Peyer's patch (tissue), 4 donors: ENCODE data around the gene TGFBR1. TPM values are rescaled to one million over a fixed set of nuclear protein-coding genes. Genes with fewer than 3 reads are reported as not detected.

ENCODE experiments used
- DNase-seq, 3 donors: peaks; one replicate each; pipeline ENCODE4 v3.0.0-alpha.2; 2017 to 2019
- H3K27ac ChIP-seq, 4 donors: fragments of 200-600 bp; sonication (generic); one replicate each; pipeline ENCODE4 v1.5.1; 2016 to 2019
- H3K27me3 ChIP-seq, 2 donors: fragments of 200-600 bp; sonication (generic); one replicate each; pipeline ENCODE4 v1.5.1; 2019
- H3K36me3 ChIP-seq, 3 donors: fragments of 200-600 bp; sonication (generic); one replicate each; pipeline ENCODE4 v1.5.1; 2016 to 2019
- H3K4me1 ChIP-seq, 4 donors: fragments of 200-600 bp; sonication (generic); one replicate each; pipeline ENCODE4 v1.5.1; 2016 to 2019
- H3K4me3 ChIP-seq, 4 donors: fragments of 200-600 bp; sonication (generic); 1 replicate in 3 of 4; 2 replicates in 1 of 4; pipeline ENCODE4 v1.5.1; 2016 to 2019; ENCODE audit warnings: mild to moderate bottlenecking in 1 of 4
- H3K9me3 ChIP-seq, 4 donors: fragments of 200-600 bp; sonication (generic); one replicate each; pipeline ENCODE4 v1.5.1; 2016 to 2019; ENCODE audit warnings: mild to moderate bottlenecking in 1 of 4
- POLR2A ChIP-seq, 2 donors: fragments of 450-650 bp; IDR thresholded peaks; one replicate each; pipeline ENCODE4 v1.5.1; 2017; ENCODE audit warnings: antibody characterized with exemption in 2 of 2, mild to moderate bottlenecking in 2 of 2, moderate library complexity in 2 of 2
- total RNA-seq, 4 donors: library from RNA; depleted of rRNA; stranded (reverse); fragments of >200 nt; gene quantifications; one replicate each; pipeline ENCODE4 v1.1.0, GENCODE V29; 2016
- TF ChIP-seq, protein P1 (sequence below), 6 experiments: fragments of 450-650 bp in 4 of 6; fragments of 200-600 bp in 2 of 6; sonication (generic) in 1 of 6; IDR thresholded peaks; one replicate each; pipeline ENCODE4 v1.5.1; 2017 to 2019; ENCODE audit warnings: antibody characterized with exemption in 6 of 6, mild to moderate bottlenecking in 3 of 6, moderate library complexity in 1 of 6

TGFBR1 gene
- total RNA-seq, 4 donors from 2014 or later = 11.6 to 14.4 (median 13.5) TPM

DNA sequence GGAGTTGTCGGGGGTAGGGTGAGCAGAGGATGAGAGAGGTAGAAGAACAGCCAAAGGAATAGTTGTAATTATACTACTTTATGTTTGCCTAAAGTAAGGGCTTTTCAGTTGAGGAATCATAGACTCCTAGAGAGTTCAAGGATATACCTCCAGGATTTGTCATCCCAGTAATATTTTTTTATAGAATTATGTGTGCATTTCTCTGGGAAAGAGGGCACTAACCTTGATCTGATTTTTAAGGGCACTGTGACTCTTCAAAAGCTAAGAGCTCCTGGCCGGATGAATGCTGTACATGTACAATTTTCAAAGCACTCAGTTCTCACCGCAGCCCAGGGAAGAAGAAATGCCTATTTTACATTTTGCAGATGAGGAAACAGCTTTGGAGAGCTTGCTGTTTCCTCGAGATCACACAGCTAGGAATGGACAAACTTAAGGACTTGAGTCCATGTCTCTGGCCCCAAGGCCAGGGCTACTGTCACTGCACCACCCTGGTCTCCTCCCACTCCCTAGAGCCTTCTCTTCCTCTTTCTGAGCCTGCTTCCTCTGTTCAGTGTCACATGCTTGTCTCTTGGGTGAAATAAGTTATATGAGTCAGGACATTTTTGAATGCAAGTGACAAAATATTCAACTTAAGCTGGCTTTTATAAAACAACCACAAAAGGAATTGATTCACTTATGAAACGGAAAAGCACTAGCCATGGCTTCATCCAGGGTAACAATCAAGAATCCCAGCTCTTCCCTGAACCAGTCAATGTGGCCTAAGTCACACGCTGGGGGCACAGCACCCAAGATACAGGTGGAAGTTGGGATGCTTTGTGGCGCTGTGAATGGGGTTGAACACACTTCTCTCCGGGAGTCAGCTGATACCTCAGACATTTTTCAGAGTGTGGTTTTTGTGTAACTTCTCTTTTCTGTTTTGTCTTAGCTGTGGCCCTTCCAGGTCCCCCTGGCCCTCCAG, 45.7 kb upstream of the TGFBR1 start:
- H3K9me3 ChIP-seq = no peaks in the 10 kb centered on the region
- TF ChIP-seq, protein P1, sequence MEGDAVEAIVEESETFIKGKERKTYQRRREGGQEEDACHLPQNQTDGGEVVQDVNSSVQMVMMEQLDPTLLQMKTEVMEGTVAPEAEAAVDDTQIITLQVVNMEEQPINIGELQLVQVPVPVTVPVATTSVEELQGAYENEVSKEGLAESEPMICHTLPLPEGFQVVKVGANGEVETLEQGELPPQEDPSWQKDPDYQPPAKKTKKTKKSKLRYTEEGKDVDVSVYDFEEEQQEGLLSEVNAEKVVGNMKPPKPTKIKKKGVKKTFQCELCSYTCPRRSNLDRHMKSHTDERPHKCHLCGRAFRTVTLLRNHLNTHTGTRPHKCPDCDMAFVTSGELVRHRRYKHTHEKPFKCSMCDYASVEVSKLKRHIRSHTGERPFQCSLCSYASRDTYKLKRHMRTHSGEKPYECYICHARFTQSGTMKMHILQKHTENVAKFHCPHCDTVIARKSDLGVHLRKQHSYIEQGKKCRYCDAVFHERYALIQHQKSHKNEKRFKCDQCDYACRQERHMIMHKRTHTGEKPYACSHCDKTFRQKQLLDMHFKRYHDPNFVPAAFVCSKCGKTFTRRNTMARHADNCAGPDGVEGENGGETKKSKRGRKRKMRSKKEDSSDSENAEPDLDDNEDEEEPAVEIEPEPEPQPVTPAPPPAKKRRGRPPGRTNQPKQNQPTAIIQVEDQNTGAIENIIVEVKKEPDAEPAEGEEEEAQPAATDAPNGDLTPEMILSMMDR (IDR thresholded peaks at IDR 0.05) = no peak
- TF ChIP-seq POLR2A (IDR thresholded peaks at IDR 0.05) = no peak
- H3K27ac ChIP-seq = peak overlapping the region; percentile 26 to 76 (median 71)
- peaks cover 0 to 25% (median 9%) of the 10 kb centered on the region in 4 donors for H3K4me1 ChIP-seq
- H3K4me3 ChIP-seq = no peak overlapping the region
- no peaks in the 10 kb centered on the region for H3K27me3 ChIP-seq
- no peaks in the 10 kb centered on the region for H3K36me3 ChIP-seq
- peak in 2 of 3 donors; percentile 54 to 65 for DNase-seq

DNA sequence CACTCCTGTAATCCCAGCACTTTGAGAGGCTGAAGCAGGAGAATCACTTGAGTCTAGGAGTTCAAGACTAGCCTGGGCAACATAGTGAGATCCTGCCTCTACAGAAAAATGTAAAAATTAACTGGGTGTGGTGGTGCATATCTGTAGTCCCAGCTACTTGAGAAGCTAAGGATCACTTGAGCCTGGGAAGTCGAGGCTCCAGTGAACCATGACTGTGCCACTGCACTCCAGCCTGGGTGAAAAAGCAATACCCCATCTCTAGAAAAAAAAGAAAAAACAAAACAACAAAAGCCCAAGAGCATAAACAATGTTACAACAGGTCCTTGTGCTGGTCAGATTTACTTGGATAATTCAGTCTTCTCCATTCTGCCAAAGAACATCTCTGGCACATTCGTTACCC, 44.3 kb upstream of the TGFBR1 start:
- peak overlapping the region in 1 of 4 donors; percentile 75 for H3K27ac ChIP-seq
- H3K36me3 ChIP-seq = no peaks in the 10 kb centered on the region
- peaks cover 0 to 25% (median 9%) of the 10 kb centered on the region in 4 donors for H3K4me1 ChIP-seq
- H3K9me3 ChIP-seq = no peaks in the 10 kb centered on the region
- no peak for DNase-seq
- H3K4me3 ChIP-seq = no peak overlapping the region
- H3K27me3 ChIP-seq = no peaks in the 10 kb centered on the region
- TF ChIP-seq, protein P1 (IDR thresholded peaks at IDR 0.05) = no peak
- TF ChIP-seq POLR2A (IDR thresholded peaks at IDR 0.05) = no peak

- Histone ChIP-seq H3K9me3 (no peaks in the 10 kb centered on the region), H3K27me3 (no peaks in the 10 kb centered on the region), H3K4me1 (peaks cover 0 to 20% (median 8%) of the 10 kb centered on the region in 4 donors), H3K4me3 (no peak overlapping the region), H3K27ac (no peak overlapping the region), H3K36me3 (no peaks in the 10 kb centered on the region)
- TF ChIP-seq, protein P1 (IDR thresholded peaks at IDR 0.05) = no peak
- no peak for TF ChIP-seq POLR2A (IDR thresholded peaks at IDR 0.05)
- DNase-seq = no peak
These were observed 42.4 kb upstream of the TGFBR1 start for GRCh38 chr9:99062549-99062948.

DNA sequence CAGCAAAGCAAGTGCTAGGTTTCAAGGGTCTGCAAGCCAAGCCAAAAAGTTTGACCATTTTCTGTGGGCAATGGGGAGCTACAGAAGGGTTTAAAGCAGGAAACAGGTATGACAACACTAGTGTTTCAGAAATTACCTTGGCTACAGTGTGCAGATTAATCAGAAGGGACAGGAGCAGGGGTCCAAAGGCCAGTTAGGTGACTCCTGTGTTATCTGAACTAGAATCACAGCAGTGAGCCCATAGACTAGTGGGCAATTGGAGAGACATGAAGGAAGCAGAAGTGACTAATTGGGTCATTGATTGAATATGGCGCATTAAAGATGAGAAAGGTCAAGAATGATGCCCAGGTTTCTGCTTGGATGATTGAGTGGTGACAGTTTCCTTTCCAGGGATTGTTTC, 41.4 kb upstream of the TGFBR1 start:
- no peak overlapping the region for H3K4me3 ChIP-seq
- H3K36me3 ChIP-seq = no peaks in the 10 kb centered on the region
- no peaks in the 10 kb centered on the region for H3K27me3 ChIP-seq
- TF ChIP-seq POLR2A (IDR thresholded peaks at IDR 0.05) = no peak
- TF ChIP-seq, protein P1 (IDR thresholded peaks at IDR 0.05) = no peak
- H3K27ac ChIP-seq = no peak overlapping the region
- no peaks in the 10 kb centered on the region for H3K9me3 ChIP-seq
- H3K4me1 ChIP-seq = peaks cover 0 to 11% (median 5%) of the 10 kb centered on the region in 4 donors
- DNase-seq = no peak

DNA sequence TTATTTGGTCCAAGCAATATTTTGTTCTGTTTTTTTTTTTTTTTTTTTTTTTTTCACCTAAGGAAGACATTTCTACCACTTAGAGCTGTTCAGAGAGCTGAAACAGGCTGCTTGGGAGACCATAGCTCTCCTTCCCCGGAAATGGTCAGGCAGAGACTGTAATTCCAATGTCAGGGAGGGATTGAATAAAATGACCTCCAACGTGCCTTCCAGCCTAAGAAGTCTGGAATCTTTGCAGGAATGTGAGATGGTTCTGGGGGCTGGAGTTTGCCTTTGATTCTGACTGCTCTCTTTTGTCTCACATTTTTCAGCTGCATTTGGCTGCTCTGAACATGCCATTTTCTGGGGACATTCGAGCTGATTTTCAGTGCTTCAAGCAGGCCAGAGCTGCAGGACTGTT, 38.3 kb upstream of the TGFBR1 start:
- H3K27ac ChIP-seq = no peak overlapping the region
- H3K27me3 ChIP-seq = no peaks in the 10 kb centered on the region
- no peak overlapping the region for H3K4me3 ChIP-seq
- DNase-seq = no peak
- no peaks in the 10 kb centered on the region for H3K36me3 ChIP-seq
- no peaks in the 10 kb centered on the region for H3K4me1 ChIP-seq
- H3K9me3 ChIP-seq = no peaks in the 10 kb centered on the region
- TF ChIP-seq, protein P1 (IDR thresholded peaks at IDR 0.05) = no peak
- no peak for TF ChIP-seq POLR2A (IDR thresholded peaks at IDR 0.05)
